Retinal pigment epithelial cell (primary cell): Measurements from ENCODE around the gene NME9.

ENCODE experiments used
- DNase-seq: peaks from one replicate; pipeline ENCODE4 v3.0.0-alpha.2; 2010; ENCODE audit warnings: low read depth
- H3K4me3 ChIP-seq: 2 replicates; pipeline ENCODE4 v1.5.1; 2011; ENCODE audit warnings: mild to moderate bottlenecking, low read length, control low read depth, moderate library complexity
- TF ChIP-seq, protein P1 (sequence below): conservative IDR thresholded peaks from 2 replicates; pipeline ENCODE4 v1.5.1; 2011; ENCODE audit warnings: low read depth, low read length, control low read depth, inconsistent platforms

The NME9 gene

DNA sequence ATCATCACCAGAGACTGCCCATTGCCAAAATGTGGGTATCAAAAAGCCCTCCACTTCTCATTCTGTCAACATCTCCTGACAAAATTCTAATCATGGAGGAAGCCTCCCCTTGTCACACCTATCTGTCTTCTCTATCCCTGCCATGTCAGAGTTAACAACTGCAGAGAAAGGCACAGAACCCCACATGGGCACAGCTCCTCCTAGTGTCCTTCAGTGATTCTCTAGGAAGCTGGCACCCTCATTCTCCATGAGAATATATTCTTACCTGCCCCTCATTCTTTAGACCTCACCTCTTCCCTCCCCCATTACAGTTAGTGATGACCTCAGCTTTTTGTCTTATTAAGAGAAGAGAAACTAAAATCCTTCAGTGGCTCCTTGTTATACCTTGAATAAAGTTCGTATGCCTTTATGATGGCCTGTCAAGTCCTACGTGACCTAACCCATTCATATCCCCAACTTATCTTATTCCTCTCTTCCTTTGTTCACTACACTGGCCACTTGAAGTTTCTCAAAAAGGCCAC, 44.6 kb downstream of the NME9 start:
- TF ChIP-seq, protein P1, sequence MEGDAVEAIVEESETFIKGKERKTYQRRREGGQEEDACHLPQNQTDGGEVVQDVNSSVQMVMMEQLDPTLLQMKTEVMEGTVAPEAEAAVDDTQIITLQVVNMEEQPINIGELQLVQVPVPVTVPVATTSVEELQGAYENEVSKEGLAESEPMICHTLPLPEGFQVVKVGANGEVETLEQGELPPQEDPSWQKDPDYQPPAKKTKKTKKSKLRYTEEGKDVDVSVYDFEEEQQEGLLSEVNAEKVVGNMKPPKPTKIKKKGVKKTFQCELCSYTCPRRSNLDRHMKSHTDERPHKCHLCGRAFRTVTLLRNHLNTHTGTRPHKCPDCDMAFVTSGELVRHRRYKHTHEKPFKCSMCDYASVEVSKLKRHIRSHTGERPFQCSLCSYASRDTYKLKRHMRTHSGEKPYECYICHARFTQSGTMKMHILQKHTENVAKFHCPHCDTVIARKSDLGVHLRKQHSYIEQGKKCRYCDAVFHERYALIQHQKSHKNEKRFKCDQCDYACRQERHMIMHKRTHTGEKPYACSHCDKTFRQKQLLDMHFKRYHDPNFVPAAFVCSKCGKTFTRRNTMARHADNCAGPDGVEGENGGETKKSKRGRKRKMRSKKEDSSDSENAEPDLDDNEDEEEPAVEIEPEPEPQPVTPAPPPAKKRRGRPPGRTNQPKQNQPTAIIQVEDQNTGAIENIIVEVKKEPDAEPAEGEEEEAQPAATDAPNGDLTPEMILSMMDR = no peak
- DNase-seq = no peak
- no peak overlapping the region for H3K4me3 ChIP-seq

DNA sequence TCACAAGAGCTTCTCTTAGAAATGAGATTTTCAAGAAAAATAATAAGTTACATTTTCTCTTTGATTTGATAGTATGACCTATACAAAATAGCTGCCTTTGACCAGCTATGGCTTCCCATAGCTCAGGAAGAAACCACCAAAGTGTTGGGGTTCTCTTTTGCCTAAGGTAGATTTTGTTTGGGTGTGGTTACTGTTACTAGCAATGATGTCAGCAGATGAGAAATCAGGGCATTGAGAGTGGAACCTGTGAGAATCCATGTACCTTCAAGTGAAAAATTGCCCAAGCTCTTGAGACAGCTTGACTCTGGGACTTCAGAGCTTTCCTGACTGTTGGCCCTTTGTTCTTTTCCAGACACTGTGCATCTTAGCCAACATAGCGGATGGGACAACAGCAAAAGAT, 45.6 kb downstream of the NME9 start:
- TF ChIP-seq, protein P1 = no peak
- H3K4me3 ChIP-seq = no peak overlapping the region
- no peak for DNase-seq

DNA sequence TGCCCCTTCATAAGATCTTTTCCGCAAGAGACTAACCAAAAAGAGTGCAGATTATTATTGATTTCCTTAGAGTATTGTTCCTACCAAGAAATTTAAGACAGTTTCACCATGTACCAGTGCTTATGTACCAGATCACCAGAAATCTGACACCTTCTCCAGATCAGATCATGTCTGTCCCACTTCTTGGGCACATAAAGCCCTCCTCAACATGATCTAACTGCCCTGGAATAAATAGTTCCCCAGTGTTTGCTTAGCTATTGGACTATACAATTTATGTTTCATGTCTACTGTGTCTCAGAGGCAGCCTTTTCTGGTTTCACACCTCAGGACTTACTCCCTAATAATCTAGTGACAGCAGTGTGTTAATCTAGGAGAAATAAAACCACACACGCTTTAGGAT, 46.8 kb downstream of the NME9 start:
- no peak for DNase-seq
- TF ChIP-seq, protein P1 = no peak
- no peak overlapping the region for H3K4me3 ChIP-seq

DNA sequence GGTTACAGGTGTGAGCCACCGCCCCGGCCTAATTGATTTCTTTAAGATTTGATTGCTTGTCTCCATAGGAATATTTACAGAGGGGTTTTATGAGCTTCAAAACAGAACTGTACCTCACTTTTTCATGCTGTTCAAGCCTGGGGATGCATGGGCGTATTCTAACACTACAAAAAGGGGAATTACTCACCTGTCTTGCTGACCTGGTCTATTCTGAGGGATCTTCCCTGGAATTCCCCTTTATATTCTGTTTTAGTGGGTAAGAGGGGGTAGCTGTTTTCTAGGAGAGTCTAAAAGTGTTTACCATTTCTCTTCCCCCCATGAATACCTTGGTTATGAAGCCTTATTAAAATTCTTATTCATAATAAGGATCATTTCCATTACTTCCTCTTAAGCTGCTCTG, 48.1 kb downstream of the NME9 start:
- no peak overlapping the region for H3K4me3 ChIP-seq
- no peak for DNase-seq
- TF ChIP-seq, protein P1 = no peak

DNA sequence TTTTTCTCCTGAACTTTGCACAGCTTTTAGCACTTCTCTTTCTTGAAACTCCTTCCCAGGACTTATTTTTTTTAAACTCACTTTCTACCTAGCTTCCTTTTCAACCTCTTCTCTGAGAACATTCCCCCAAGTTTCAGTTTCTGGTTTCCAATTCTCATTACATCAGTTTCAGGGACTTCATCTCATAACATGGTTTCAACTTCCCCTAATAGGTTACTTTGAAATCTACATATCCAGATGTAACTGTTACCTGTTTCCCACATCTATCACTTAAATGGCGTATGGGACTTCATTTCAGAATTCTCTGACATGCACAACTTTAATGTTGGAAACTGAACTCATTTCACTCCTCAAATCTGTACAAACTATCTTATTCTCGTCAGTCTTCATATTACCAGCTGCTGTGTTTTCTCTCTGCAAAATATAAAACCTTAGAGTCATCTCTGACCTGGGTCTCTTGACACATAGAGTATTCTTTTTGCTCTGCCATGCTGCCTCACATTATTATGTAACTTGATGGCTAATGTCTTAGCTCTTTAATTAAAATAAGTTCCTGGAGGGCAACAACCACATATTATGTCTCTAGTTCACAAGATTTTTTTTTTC, 58.4 kb downstream of the NME9 start:
- no peak overlapping the region for H3K4me3 ChIP-seq
- DNase-seq = no peak
- TF ChIP-seq, protein P1 = no peak

DNA sequence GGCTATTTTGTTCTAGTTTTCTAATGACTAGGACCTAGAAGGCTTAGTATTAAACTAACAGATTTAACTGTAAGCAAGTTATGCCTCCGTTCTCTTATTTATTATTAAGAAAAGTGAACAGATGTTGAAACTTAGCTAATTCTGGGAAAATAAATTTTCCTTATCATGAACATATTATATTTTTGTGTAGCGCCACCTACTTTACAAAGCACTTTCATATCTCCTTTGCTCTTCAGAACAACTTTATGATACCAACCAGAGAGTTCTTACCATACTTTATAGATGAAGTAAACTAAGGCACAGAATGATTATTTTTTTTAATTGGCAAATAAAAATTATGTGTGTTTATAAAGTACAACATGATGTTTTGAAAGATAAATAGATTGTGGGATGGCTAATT, 59.4 kb downstream of the NME9 start:
- DNase-seq = no peak

DNA sequence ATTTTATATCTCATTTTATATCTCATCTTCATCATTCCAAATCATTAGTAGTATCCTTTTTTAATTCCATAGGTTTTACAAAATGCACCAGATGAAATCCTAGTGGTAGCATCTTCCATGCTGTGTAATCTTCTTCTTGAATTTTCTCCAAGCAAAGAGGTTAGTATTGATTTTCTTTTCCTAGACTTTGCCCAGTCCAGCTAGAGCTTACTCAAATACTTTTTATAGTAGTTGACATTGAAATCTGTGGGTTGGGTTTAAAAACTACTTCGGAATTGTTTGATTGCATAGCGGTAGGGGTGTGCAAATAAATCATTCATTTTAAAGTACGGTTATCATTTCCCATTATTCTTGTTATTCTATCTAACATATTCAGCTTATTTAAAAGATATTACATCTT, 62.6 kb downstream of the NME9 start:
- no peak for DNase-seq
- no peak overlapping the region for H3K4me3 ChIP-seq
- TF ChIP-seq, protein P1 = no peak

More for the DNA sequence above, 59.4 kb downstream of the NME9 start:
- TF ChIP-seq, protein P1 = no peak
- H3K4me3 ChIP-seq = no peak overlapping the region
